Upper lobe of left lung (tissue), 6 donors: Measurements from ENCODE around the gene FAM171A1. TPM values are rescaled to one million over a fixed set of nuclear protein-coding genes. Genes with fewer than 3 reads are reported as not detected.

Experiments
- ATAC-seq, 2 donors: fragments of 200-7000 bp; cut with Tn5 transposase; one replicate each; pipeline ENCODE4 v1.9.1; 2022; ENCODE audit warnings: mild to moderate bottlenecking in 2 of 2, moderate library complexity in 2 of 2; ENCODE audit not compliant: low FRiP score in 2 of 2
- DNase-seq, 2 donors: peaks; one replicate each; pipeline ENCODE4 v3.0.0-alpha.2; 2019 to 2020
- H3K27ac ChIP-seq, 4 donors: fragments of 200-600 bp; sonication (generic); one replicate each; pipeline ENCODE4 v1.5.1; 2016 to 2019
- H3K27me3 ChIP-seq, 4 donors: fragments of 200-600 bp; sonication (generic); one replicate each; pipeline ENCODE4 v1.5.1; 2017 to 2019
- H3K36me3 ChIP-seq, 4 donors: fragments of 200-600 bp; sonication (generic); one replicate each; pipeline ENCODE4 v1.5.1; 2016 to 2019
- H3K4me1 ChIP-seq, 4 donors: fragments of 200-600 bp; sonication (generic); one replicate each; pipeline ENCODE4 v1.5.1; 2018 to 2019
- H3K4me3 ChIP-seq, 4 donors: fragments of 200-600 bp; sonication (generic); one replicate each; pipeline ENCODE4 v1.5.1; 2017 to 2019; ENCODE audit warnings: mild to moderate bottlenecking in 2 of 4, moderate library complexity in 1 of 4
- H3K9me3 ChIP-seq, 4 donors: fragments of 200-600 bp; sonication (generic); one replicate each; pipeline ENCODE4 v1.5.1; 2018 to 2019
- CTCF ChIP-seq, 6 experiments: fragments of 450-650 bp in 4 of 6; fragments of 200-600 bp in 2 of 6; sonication (generic) in 2 of 6; IDR thresholded peaks; one replicate each; pipeline ENCODE4 v1.5.1; 2016 to 2019; ENCODE audit warnings: antibody characterized with exemption in 6 of 6
- EP300 ChIP-seq, 4 donors: sonication (generic); formaldehyde crosslinking; IDR thresholded peaks; one replicate each; pipeline ENCODE4 v1.5.1; 2017; ENCODE audit warnings: antibody characterized with exemption in 4 of 4, control low read depth in 2 of 4
- POLR2A ChIP-seq, 4 donors: fragments of 450-650 bp; IDR thresholded peaks; one replicate each; pipeline ENCODE4 v1.5.1; 2016 to 2017; ENCODE audit warnings: antibody characterized with exemption in 4 of 4, mild to moderate bottlenecking in 2 of 4
- POLR2AphosphoS5 ChIP-seq, 2 donors: sonication (generic); formaldehyde crosslinking; IDR thresholded peaks; one replicate each; pipeline ENCODE4 v1.5.1; 2017; ENCODE audit warnings: antibody characterized with exemption in 2 of 2
- WGBS, 2 donors: methylation state at CpG; one replicate each; pipeline ENCODE4 v1.1.5; 2017 to 2018; 5-methylcytosine and 5-hydroxymethylcytosine counted together
- total RNA-seq, 6 donors: library from RNA; depleted of rRNA in 4 of 6; stranded (reverse); fragments of >200 nt in 4 of 6; gene quantifications; one replicate each; pipeline versions ENCODE4 v1.1.0 to v1.2.1, GENCODE V29; 2016 to 2021
- donor health status: DM: no; HTN: no; CAD: no; lungs with moderate emphysema.
- donor health status: DM: no; HTN: yes; CAD: no; lungs with severe emphysema.

Gene FAM171A1
- total RNA-seq: 10 to 100 TPM in 1 of 6 donors, 1 to 10 TPM in 5; 3.7 to 19.4 (median 7.2) TPM

GRCh38 chr10:15370856-15371701, at the start of gene FAM171A1:
FAM171A1 (minus strand) TSS chr10:15371289; CDS start chr10:15371052, 237 bp downstream.
- Histone ChIP-seq H3K4me3 (peak within 1 kb of the TSS; percentile 41 to 69 (median 63)), H3K4me1 (peaks cover 10 to 12% (median 11%) of the 10 kb centered on the region in 4 donors), H3K9me3 (no peaks in the 10 kb centered on the region), H3K36me3 (no peaks in the 10 kb centered on the region), H3K27ac (peak within 1 kb of the TSS; percentile 28 to 80 (median 52)), H3K27me3 (peaks cover 0 to 2% (median 0%) of the 10 kb centered on the region in 4 donors)
- peak in 1 of 2 donors; percentile 85 for ATAC-seq
- no peak for TF ChIP-seq POLR2AphosphoS5 (IDR thresholded peaks at IDR 0.05)
- TF ChIP-seq CTCF (IDR thresholded peaks at IDR 0.05): peak in 5 of 6 experiments; percentile 10 to 30 (median 24)
- TF ChIP-seq EP300 (IDR thresholded peaks at IDR 0.05): no peak
- no peak for TF ChIP-seq POLR2A (IDR thresholded peaks at IDR 0.05)
- WGBS, 2 donors: 35 to 48% methylated on average over 4 to 8 of the region's 115 CpGs
- DNase-seq: peak; percentile 28 to 93

GRCh38 chr10:15420858-15421257, 49.8 kb upstream of the FAM171A1 start:
- TF ChIP-seq POLR2AphosphoS5 (IDR thresholded peaks at IDR 0.05) (no peak), CTCF (IDR thresholded peaks at IDR 0.05) (no peak), EP300 (IDR thresholded peaks at IDR 0.05) (no peak), POLR2A (IDR thresholded peaks at IDR 0.05) (no peak)
- H3K27ac ChIP-seq: no peak overlapping the region
- ATAC-seq: no peak
- H3K27me3 ChIP-seq: no peaks in the 10 kb centered on the region
- H3K4me1 ChIP-seq: no peaks in the 10 kb centered on the region
- peaks cover 0 to 5% (median 0%) of the 10 kb centered on the region in 4 donors for H3K9me3 ChIP-seq
- DNase-seq: no peak
- H3K4me3 ChIP-seq: no peak overlapping the region
- 57 to 59% methylated on average over 4 of the region's 4 CpGs for WGBS, 2 donors
- H3K36me3 ChIP-seq: no peaks in the 10 kb centered on the region

GRCh38 chr10:15419279-15419874, 48.3 kb upstream of the FAM171A1 start:
- peak; percentile 44 to 88 (median 64) for TF ChIP-seq CTCF (IDR thresholded peaks at IDR 0.05)
- no peak for TF ChIP-seq EP300 (IDR thresholded peaks at IDR 0.05)
- Histone ChIP-seq H3K27ac (no peak overlapping the region), H3K9me3 (peaks cover 0 to 5% (median 0%) of the 10 kb centered on the region in 4 donors), H3K4me3 (no peak overlapping the region), H3K4me1 (no peaks in the 10 kb centered on the region), H3K27me3 (no peaks in the 10 kb centered on the region), H3K36me3 (no peaks in the 10 kb centered on the region)
- 36 to 48% methylated on average over 3 of the region's 3 CpGs for WGBS, 2 donors
- DNase-seq (no peak), ATAC-seq (peak in 1 of 2 donors; percentile 68)

GRCh38 chr10:15416034-15416433, 44.9 kb upstream of the FAM171A1 start:
- Histone ChIP-seq H3K27ac (no peak overlapping the region), H3K27me3 (no peaks in the 10 kb centered on the region), H3K4me1 (no peaks in the 10 kb centered on the region), H3K36me3 (no peaks in the 10 kb centered on the region), H3K9me3 (peaks cover 0 to 5% (median 0%) of the 10 kb centered on the region in 4 donors), H3K4me3 (no peak overlapping the region)
- TF ChIP-seq CTCF (IDR thresholded peaks at IDR 0.05) (no peak), POLR2AphosphoS5 (IDR thresholded peaks at IDR 0.05) (no peak)
- no peak for DNase-seq
- ATAC-seq: no peak
- 93 to 94% methylated on average over 1 of the region's 1 CpG for WGBS, 2 donors
